IPS-20b (cell line): ENCODE results near the gene DROSHA.

Source experiments
- H3K27ac ChIP-seq: one replicate; pipeline ENCODE4 v1.5.1; 2013; ENCODE audit warnings: low read length
- H3K27me3 ChIP-seq: 2 replicates; pipeline ENCODE4 v1.6.1; 2013; ENCODE audit warnings: mild to moderate bottlenecking, low read length, inconsistent platforms; ENCODE audit not compliant: insufficient read depth
- H3K36me3 ChIP-seq: 2 replicates; pipeline ENCODE4 v1.6.1; 2013; ENCODE audit warnings: low read depth, mild to moderate bottlenecking, inconsistent platforms, low read length, moderate library complexity; ENCODE audit not compliant: insufficient read depth
- H3K4me1 ChIP-seq: 2 replicates; pipeline ENCODE4 v1.6.1; 2013; ENCODE audit warnings: mild to moderate bottlenecking, control low read depth, inconsistent platforms, low read length, moderate library complexity; ENCODE audit not compliant: insufficient read depth
- H3K4me3 ChIP-seq: 2 replicates; pipeline ENCODE4 v1.5.1; 2013; ENCODE audit warnings: mild to moderate bottlenecking, low read length, inconsistent platforms
- H3K9ac ChIP-seq: 2 replicates; pipeline ENCODE4 v1.6.1; 2013; ENCODE audit warnings: low read depth, mild to moderate bottlenecking, inconsistent platforms, low read length, moderate library complexity
- H3K9me3 ChIP-seq: 2 replicates; pipeline ENCODE4 v1.6.1; 2013; ENCODE audit warnings: mild to moderate bottlenecking, low read depth, low read length, inconsistent platforms; ENCODE audit not compliant: insufficient read depth

DROSHA gene

GRCh38 chr5:31479706-31480105 lies 52.2 kb downstream of the DROSHA start:
- no peaks in the 10 kb centered on the region for H3K4me1 ChIP-seq
- no peak overlapping the region for H3K4me3 ChIP-seq
- no peak overlapping the region for H3K27ac ChIP-seq
- H3K27me3 ChIP-seq: no peaks in the 10 kb centered on the region
- no peaks in the 10 kb centered on the region for H3K9me3 ChIP-seq
- peaks cover 61% of the 10 kb centered on the region for H3K36me3 ChIP-seq
- no peak overlapping the region for H3K9ac ChIP-seq

GRCh38 chr5:31478901-31479300 lies 53.0 kb downstream of the DROSHA start:
- no peaks in the 10 kb centered on the region for H3K9me3 ChIP-seq
- no peaks in the 10 kb centered on the region for H3K27me3 ChIP-seq
- peaks cover 56% of the 10 kb centered on the region for H3K36me3 ChIP-seq
- no peak overlapping the region for H3K9ac ChIP-seq
- H3K4me1 ChIP-seq: no peaks in the 10 kb centered on the region
- H3K4me3 ChIP-seq: no peak overlapping the region
- H3K27ac ChIP-seq: no peak overlapping the region

GRCh38 chr5:31477971-31478370 lies 53.9 kb downstream of the DROSHA start:
- no peaks in the 10 kb centered on the region for H3K4me1 ChIP-seq
- H3K9ac ChIP-seq: no peak overlapping the region
- H3K36me3 ChIP-seq: peaks cover 50% of the 10 kb centered on the region
- no peaks in the 10 kb centered on the region for H3K9me3 ChIP-seq
- H3K27me3 ChIP-seq: no peaks in the 10 kb centered on the region
- H3K27ac ChIP-seq: no peak overlapping the region
- no peak overlapping the region for H3K4me3 ChIP-seq

DNA sequence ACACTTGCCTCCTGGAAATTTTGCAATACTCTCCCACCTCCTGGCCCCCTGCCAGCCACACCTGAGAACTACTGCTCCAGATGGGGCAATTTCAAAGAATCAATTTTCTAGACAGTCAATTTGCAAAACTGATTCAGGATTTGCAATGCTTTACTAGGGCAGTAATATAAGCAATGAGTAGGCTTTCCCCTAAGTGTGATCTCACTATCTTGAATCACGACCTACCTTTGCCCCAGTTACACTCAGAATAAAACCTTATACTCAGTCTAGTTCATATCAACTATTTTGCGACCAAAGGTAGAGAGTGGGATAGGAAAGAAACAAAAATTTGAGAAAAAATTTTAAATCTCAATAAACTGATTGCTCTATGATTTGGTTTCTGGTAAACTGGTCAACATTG lies 54.4 kb downstream of the DROSHA start:
- H3K9me3 ChIP-seq: no peaks in the 10 kb centered on the region
- H3K4me1 ChIP-seq: no peaks in the 10 kb centered on the region
- H3K9ac ChIP-seq: no peak overlapping the region
- no peak overlapping the region for H3K4me3 ChIP-seq
- no peak overlapping the region for H3K27ac ChIP-seq
- H3K27me3 ChIP-seq: no peaks in the 10 kb centered on the region
- H3K36me3 ChIP-seq: peaks cover 45% of the 10 kb centered on the region

DNA sequence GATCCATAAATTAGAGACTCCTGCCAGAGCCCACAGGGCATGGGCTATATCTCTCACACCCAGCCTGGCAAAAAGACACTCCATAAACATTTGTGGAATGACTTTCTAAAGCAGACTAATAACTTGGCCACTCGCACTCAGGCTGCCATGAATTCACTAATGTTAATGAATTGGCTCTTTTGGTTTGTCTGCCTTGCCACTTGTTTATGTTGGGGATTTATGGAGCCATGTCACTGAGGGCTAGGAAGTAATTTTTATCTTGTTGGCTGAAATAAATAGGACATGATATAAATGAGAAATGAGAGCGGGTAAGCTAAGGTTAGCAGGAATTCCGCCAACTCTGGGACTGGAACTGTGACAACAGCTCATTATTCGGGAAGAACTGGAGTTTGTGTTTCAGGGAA lies 55.2 kb downstream of the DROSHA start:
- H3K27ac ChIP-seq: no peak overlapping the region
- no peaks in the 10 kb centered on the region for H3K27me3 ChIP-seq
- no peaks in the 10 kb centered on the region for H3K9me3 ChIP-seq
- H3K36me3 ChIP-seq: peaks cover 37% of the 10 kb centered on the region
- no peak overlapping the region for H3K9ac ChIP-seq
- H3K4me3 ChIP-seq: no peak overlapping the region
- no peaks in the 10 kb centered on the region for H3K4me1 ChIP-seq

DNA sequence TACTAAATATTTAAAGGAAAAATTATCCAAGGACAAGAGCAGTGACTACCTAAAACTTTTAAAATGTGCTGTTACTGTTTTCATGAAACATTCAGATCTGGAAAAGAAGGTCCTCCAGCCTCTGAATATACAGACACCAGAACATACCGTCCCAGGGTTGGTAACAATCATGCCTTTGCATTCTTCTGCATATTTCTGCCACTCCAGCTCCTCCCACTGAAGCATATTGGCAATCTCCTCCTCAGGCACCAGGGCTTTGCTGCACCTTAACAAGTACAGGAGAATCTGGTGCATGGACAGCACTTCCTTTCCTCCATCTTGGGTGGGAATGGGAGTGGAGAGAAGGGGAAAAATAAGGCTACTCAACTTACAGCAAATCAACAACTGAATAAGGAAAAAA lies 60.0 kb downstream of the DROSHA start:
- Histone ChIP-seq H3K4me1 (no peaks in the 10 kb centered on the region), H3K4me3 (no peak overlapping the region), H3K9me3 (no peaks in the 10 kb centered on the region), H3K27me3 (no peaks in the 10 kb centered on the region), H3K36me3 (peaks cover 35% of the 10 kb centered on the region), H3K9ac (no peak overlapping the region), H3K27ac (no peak overlapping the region)

GRCh38 chr5:31471040-31471439 lies 60.9 kb downstream of the DROSHA start:
- no peaks in the 10 kb centered on the region for H3K27me3 ChIP-seq
- H3K4me3 ChIP-seq: no peak overlapping the region
- H3K9ac ChIP-seq: no peak overlapping the region
- H3K36me3 ChIP-seq: peaks cover 44% of the 10 kb centered on the region
- no peaks in the 10 kb centered on the region for H3K4me1 ChIP-seq
- H3K27ac ChIP-seq: no peak overlapping the region
- no peaks in the 10 kb centered on the region for H3K9me3 ChIP-seq

GRCh38 chr5:31470608-31471007 lies 61.3 kb downstream of the DROSHA start:
- H3K27ac ChIP-seq: no peak overlapping the region
- H3K4me1 ChIP-seq: no peaks in the 10 kb centered on the region
- H3K36me3 ChIP-seq: peaks cover 46% of the 10 kb centered on the region
- no peaks in the 10 kb centered on the region for H3K27me3 ChIP-seq
- no peak overlapping the region for H3K4me3 ChIP-seq
- no peak overlapping the region for H3K9ac ChIP-seq
- no peaks in the 10 kb centered on the region for H3K9me3 ChIP-seq

GRCh38 chr5:31469886-31470285 lies 62.0 kb downstream of the DROSHA start:
- Histone ChIP-seq H3K27ac (no peak overlapping the region), H3K4me1 (no peaks in the 10 kb centered on the region), H3K4me3 (no peak overlapping the region), H3K36me3 (peaks cover 48% of the 10 kb centered on the region), H3K9me3 (no peaks in the 10 kb centered on the region), H3K27me3 (no peaks in the 10 kb centered on the region), H3K9ac (no peak overlapping the region)

- peaks cover 52% of the 10 kb centered on the region for H3K36me3 ChIP-seq
- no peak overlapping the region for H3K27ac ChIP-seq
- no peaks in the 10 kb centered on the region for H3K27me3 ChIP-seq
- no peaks in the 10 kb centered on the region for H3K4me1 ChIP-seq
- H3K9ac ChIP-seq: no peak overlapping the region
- H3K4me3 ChIP-seq: no peak overlapping the region
- no peaks in the 10 kb centered on the region for H3K9me3 ChIP-seq
Measured at GRCh38 chr5:31469466-31469865, 62.4 kb downstream of the DROSHA start.

GRCh38 chr5:31465291-31465690 lies 66.6 kb downstream of the DROSHA start:
- no peak overlapping the region for H3K27ac ChIP-seq
- no peaks in the 10 kb centered on the region for H3K27me3 ChIP-seq
- no peaks in the 10 kb centered on the region for H3K4me1 ChIP-seq
- peaks cover 21% of the 10 kb centered on the region for H3K9me3 ChIP-seq
- H3K36me3 ChIP-seq: peaks cover 84% of the 10 kb centered on the region
- no peak overlapping the region for H3K9ac ChIP-seq
- H3K4me3 ChIP-seq: no peak overlapping the region

DNA sequence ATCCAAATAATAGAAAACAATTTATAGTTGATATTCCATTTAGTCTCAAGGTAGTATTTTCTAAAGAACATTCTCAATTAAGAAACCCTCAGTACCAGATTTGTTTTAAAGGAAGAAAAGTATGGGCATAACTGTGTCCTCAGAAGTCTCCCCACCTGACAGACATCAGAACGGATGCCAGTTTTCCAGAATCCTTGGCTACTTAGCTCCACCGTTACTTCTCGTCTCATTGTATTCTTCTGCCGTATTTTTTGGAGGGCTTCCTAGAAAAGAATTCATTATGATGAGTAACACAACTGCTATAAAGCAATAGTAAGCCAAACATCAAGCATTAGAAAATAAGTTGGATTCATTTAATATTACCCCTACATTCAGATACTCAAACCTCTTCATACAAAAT lies 67.8 kb downstream of the DROSHA start:
- Histone ChIP-seq H3K36me3 (peaks cover 91% of the 10 kb centered on the region), H3K4me3 (no peak overlapping the region), H3K9ac (no peak overlapping the region), H3K4me1 (no peaks in the 10 kb centered on the region), H3K27me3 (no peaks in the 10 kb centered on the region), H3K9me3 (peaks cover 21% of the 10 kb centered on the region), H3K27ac (no peak overlapping the region)

GRCh38 chr5:31463351-31463750 lies 68.5 kb downstream of the DROSHA start:
- Histone ChIP-seq H3K27me3 (no peaks in the 10 kb centered on the region), H3K4me1 (no peaks in the 10 kb centered on the region), H3K4me3 (no peak overlapping the region), H3K9me3 (peaks cover 21% of the 10 kb centered on the region), H3K36me3 (peaks cover 94% of the 10 kb centered on the region), H3K9ac (no peak overlapping the region), H3K27ac (no peak overlapping the region)
